Activated T-cell treated with anti-CD3 and anti-CD28 coated beads for 24 hours (primary cell): ENCODE results near the gene FHIT.

Experiments used
- DNase-seq: peaks from one replicate; pipeline ENCODE4 v3.0.0-alpha.2; 2020; ENCODE audit warnings: low read depth

The FHIT gene

DNA sequence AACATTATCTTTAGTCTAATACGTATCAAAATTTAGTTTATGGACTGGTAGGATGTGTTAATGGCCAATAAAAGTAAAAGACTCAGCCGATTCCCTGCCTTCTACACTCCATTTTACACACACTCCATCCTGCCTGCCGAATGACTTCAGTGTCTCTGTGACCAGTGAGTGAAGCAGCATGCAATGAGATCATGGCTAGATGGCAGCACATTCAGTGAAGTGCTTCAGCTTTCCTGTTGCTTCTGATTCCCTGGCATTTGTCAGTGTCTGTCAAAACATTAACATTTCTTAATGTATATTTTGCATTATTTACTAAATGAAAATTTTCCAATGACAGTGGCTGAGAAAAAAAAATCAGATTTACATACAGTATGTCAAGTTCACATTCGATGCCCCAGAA lies 412.0 kb downstream of the FHIT start:
- DNase-seq: no peak

- no peak for DNase-seq
Measured at GRCh38 chr3:60835796-60836195, 415.5 kb downstream of the FHIT start.

DNA sequence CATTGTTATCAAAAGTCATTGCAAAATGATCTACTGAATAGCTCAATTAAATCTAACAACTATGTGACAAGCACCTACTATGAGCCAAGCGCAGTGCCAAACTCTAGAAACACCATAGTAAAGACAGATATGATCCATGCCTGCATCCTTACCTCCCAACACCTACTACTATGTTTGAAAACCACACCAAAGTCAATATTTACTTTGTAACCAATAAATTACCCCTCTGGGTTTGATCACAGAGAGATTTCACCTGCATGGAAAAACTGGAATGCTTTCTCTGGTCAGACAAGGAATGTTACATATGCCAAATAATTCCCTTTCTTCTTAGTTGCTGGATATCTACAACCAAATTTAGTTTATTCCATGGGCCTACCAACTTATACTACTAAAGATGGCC lies 422.2 kb downstream of the FHIT start:
- no peak for DNase-seq

DNA sequence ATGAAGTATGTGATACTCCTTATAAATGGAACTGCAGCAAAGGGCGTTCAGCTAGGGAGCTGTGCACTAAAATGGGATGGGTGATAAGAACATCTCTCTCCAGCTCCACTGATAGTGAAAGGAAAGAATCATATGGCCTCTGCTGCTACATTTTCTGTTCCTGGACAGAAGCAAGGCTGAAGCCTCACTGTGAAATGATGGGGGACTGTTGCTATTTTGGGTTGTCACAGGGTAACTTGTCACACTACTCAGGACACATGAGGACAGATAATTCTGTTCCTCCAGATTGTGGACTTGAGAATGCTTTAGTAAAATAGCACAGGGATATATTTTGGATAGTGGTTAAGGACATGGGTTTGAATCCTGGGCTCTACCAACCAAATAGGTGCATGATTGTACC lies 423.6 kb downstream of the FHIT start:
- DNase-seq: no peak

DNA sequence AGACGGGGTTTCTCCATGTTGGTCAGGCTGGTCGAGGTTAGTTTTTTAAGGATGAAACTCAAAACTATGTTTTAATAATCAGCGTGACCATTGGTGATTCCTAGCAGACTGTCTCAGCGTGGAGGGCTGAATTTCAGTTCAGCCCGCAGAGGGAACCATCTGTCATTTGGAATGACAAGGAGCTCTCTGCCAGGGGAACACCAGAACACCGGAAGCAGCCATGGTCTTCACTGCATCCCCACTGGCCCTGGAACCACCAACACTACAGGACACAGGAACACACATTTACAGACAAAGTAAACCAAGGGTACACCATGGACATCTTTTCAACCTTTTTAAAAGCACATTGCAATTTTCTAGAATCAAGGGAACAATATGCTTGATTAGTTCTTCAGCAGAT lies 424.7 kb downstream of the FHIT start:
- no peak for DNase-seq

GRCh38 chr3:60812502-60812901 lies 438.8 kb downstream of the FHIT start:
- no peak for DNase-seq

DNA sequence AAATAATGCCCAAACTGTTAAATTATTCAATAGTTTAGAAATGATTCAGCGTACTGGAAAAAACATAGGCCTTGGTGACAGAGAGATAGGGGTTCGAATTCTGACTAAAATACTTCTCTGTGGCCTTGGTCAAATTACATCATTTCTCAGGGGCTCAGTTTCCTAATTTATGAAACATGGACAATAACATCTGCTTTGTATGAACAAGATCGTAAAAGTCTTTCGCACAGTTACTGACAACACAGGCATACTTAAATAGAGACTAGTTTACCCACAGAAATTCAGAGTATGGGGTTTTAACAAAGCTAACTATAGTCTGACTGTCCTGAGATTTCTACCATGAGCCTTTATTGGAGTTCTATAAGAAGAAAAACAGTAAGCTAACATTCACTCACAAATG lies 440.4 kb downstream of the FHIT start:
- DNase-seq: no peak

- DNase-seq: no peak
Measured at GRCh38 chr3:60809857-60810610, 441.2 kb downstream of the FHIT start.

DNA sequence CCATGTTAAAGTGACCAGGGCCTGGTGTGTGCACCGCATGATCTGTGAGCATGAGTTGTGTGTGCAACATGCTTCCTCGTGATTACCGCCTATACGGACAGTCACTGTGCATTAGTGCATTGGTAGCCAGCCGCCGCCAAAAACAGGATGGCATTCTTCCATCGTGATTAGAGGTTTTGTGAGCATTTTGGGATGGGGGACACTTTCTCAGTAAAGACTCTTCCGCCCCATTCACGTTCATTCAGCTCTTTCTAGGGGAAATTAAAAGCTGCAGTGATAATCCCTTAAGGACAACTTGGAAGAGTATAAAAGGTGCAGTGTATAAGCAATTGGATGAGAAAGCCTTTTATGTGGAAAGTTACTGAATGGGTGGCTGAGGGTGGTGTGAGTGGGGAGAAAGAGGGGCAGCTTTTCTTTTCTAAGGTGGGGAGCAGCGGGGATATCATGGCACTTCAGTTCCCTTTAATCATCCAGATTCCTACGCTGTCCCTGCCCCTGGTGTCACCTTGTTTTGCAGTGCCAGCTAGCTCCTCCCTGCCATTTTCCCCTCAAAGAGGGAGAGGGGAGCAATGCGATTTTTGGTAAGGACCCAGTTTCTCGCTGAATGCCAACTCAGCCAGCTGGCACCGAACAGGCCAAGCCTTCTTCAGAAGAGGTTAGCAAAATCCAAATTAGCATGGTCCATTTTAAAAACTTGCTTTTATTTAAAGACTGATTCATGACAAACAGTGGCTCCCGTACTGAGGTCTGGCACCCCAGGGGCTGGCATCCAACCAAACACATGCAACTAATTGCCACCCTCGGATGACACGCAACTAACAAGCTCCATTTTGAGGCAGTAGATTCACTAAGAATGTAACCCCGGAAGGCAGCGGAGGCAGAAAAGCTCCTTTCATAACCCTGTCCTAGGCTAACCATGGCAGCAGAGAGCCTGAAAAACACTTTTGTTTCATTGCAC lies 447.8 kb downstream of the FHIT start:
- DNase-seq: no peak

GRCh38 chr3:60801307-60801706 lies 449.9 kb downstream of the FHIT start:
- no peak for DNase-seq

DNA sequence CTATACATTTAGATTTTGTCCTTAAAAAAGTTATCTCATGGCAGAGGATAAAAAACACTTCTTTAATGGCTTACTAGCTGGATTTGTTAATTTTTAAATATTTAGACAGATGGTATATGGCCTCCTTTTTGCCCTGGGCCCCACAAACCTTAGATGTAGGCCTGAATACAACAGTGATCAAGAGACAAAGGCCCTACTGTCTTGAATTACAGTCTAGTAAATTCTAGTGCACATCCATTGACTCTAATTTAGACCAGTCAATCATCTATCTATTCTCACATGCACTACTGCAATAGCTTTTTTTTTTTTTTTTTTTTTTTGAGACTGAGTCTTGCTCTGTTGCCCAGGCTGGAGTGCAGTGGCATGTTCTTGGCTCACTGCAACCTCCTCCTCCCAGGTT lies 452.8 kb downstream of the FHIT start:
- DNase-seq: no peak

DNA sequence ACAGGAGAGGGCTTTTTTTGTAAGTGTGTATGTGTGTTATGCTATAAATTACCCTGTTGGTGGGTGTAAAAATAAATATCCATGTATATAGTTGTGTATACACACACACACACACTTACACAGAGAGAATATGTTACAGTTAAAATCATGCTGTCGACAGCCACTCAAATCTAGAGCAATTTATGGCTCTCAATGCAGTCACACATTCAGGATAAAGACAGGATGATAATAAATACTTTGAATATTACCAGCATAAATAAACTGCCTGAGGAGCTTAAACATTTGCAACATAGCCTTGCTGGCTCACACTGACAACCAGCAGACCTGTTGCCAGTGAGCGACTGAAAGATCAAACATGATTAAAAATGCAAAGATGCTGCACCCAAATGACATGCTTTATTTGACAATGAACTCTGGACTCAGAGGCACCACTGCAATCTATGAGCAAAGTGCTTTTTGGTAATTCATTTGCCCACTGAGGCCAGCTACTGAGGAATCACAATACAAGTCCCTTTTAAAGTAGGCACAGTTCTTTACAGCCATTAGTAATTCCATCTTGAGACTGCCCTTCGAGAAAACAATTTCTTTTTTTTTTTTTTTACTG lies 458.9 kb downstream of the FHIT start:
- no peak for DNase-seq

DNA sequence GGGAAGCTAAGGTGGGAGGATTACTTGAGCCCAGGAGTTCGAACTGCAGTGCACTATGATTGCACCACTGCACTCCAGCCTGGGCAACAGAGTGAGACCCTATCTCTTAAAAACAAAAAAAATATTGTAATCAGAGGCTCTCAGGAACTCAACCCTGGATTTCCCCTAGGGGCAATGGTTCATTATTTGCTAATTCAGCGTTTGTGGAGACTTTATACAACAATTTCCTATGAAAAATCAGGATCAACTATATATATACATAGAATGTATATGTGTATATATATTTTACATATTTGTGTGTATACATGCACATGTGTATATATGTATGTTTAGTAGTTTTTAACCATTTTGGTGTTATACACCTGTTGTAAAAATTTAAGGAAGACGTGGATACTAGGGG lies 463.1 kb downstream of the FHIT start:
- no peak for DNase-seq

DNA sequence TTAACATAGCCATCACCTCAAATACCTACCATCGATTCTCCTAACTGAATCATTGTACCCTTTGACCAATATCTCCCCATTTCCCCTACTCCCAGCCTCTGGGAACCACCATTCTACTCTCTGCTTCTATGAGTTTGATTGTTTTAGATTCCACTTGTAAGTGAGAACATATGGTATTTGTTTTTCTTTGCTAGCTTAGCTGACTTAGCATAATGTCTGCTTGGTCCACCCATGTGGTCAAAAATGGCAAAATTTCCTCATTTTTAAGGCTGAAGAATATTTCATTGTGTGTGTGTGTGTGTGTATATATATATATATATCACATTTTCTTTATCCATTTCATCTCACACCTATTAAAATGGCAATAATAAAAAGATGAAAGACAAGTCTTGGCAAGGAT lies 469.3 kb downstream of the FHIT start:
- no peak for DNase-seq

GRCh38 chr3:60779637-60780036 lies 471.6 kb downstream of the FHIT start:
- DNase-seq: no peak

GRCh38 chr3:60775985-60776384 lies 475.3 kb downstream of the FHIT start:
- DNase-seq: no peak

DNA sequence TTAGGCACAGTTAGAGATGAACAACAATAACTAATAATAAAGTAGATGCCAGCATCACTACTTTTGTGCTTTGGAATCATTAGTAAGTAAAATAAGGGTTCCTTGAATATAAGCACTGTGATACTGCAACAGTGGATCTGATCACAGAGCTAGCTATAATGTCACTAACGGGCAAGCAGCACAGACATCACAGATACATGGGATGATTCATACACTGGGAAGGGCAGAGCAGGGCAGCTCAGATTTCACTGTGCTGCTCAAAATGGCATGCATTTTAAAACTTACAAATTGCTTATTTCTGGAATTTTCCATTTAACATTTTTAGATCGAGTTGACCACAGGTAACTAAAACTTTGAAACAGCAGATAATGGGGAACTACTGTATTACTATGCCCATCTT lies 476.6 kb downstream of the FHIT start:
- DNase-seq: no peak

GRCh38 chr3:60772584-60772983 lies 478.7 kb downstream of the FHIT start:
- DNase-seq: no peak

DNA sequence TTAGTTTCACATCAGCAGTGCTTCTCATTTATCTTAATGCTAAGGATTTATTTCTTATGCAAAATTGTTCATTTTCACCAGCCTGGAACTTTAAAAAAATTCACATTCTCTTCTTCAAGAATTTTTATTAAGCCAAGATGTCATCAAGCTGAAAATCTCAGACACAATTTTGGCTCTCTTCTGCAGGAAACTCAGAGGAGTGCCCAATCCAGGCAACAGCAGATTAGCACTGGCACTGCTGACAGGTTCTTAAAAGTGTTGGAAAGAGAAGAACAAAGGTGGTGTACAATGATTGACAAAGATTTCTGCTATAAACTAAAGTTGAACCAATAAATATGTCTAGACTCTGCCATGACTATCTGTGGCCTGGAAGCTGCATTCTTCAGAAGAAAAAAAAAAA lies 479.5 kb downstream of the FHIT start:
- no peak for DNase-seq

DNA sequence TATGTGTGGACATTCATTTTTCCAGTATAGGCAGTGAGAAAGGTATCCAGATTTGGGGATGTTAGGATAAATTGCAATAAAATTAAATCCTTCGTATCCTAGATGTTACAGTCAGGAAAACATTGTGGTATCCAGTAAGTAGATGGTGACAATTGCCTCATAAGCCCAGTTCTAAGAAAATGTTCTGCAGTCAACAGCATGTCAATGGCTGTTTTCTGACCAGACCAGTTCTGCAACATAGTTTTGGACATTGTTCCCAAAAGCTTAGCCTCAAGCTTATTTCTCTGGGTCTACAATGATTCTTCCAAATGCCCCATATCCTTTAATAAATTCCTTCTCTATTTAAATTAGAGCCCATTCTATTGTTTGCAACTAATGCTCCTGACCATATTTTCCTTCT lies 480.7 kb downstream of the FHIT start:
- DNase-seq: no peak

- no peak for DNase-seq
Measured at GRCh38 chr3:60767536-60767935, 483.7 kb downstream of the FHIT start.

DNA sequence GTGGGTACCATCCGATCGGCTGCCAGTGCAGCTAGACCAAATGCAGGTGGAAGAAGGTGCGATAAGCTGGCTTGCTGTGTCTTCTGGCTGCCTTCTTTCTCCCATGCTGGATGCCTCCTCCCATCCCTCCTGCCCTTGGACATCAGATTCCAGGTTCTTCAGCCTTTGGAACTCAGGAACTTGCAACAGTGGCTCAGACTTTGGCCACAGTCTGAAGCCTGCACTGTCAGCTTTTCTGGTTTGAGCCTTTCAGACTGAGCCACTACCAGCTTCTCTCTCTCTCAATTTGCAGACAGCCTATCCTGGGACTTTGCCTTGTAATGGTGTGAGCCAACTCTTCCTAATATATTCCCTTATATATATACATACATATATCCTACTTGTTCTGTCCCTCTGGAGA lies 485.5 kb downstream of the FHIT start:
- DNase-seq: no peak

DNA sequence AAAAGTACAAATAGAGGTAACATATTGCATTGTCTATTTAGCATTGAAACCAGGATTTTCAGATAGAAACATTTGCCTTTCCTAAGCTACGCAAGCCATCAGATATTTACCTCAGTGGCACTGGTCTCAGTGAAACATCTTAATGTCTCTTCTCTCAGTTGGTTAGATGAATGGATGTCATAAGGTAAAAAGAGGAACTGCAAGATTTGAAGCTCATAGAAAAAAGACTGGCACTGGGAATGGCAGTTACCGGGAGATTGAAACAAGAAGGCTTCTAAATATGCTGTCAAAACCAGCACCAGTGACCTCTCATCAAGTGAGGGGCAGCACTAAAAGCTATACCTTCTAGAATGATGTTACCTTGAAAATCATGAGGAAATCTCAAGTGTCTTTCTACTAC lies 486.4 kb downstream of the FHIT start:
- no peak for DNase-seq
